ENCODE results near the gene IFT81. TPM values are rescaled to one million over a fixed set of nuclear protein-coding genes. Genes with fewer than 3 reads are reported as not detected.
A peak's percentile ranks its signal among the peaks of the same experiment; 100 is the strongest.

The IFT81 gene
- total RNA-seq, 2 donors from 2014 or later, result 20.2 to 29.6 TPM

GRCh38 chr12:110247340-110248095 lies 123.4 kb downstream of the IFT81 start:
- 89 to 91% methylated on average over 10 to 14 of the region's 14 CpGs for WGBS, 2 experiments (ENCODE audit: insufficient coverage in 1 of 2, insufficient read length in 1 of 2)
- no peak for TF ChIP-seq CTCF (conservative IDR thresholded peaks at IDR 0.05)
- Histone ChIP-seq H3K9ac (ENCODE audit: extremely low read depth, low read length, poor library complexity, severe bottlenecking) (no peak overlapping the region), H3K27me3 (ENCODE audit: control insufficient read depth, insufficient read depth, low read length, poor library complexity, severe bottlenecking) (no peaks in the 10 kb centered on the region), H3K4me1 (ENCODE audit: control insufficient read depth, insufficient read depth, low read length) (peaks cover 19% of the 10 kb centered on the region), H3K9me3 (ENCODE audit: control insufficient read depth, low read length) (peaks cover 9% of the 10 kb centered on the region), H3K4me3 (ENCODE audit: low read length) (no peak overlapping the region), H3K27ac (ENCODE audit: low read depth, low read length) (no peak overlapping the region), H3K36me3 (ENCODE audit: control insufficient read depth, insufficient read depth, low read length) (peaks cover 11% of the 10 kb centered on the region)
- peak; percentile 61 for DNase-seq
- Mint-ChIP-seq H3K27me3 (ENCODE audit: insufficient read depth) (no peaks in the 10 kb centered on the region), H3K4me1 (peaks cover 53% of the 10 kb centered on the region), H3K27ac (no peak overlapping the region), H3K4me3 (no peak overlapping the region), H3K36me3 (ENCODE audit: low read depth) (peaks cover 5% of the 10 kb centered on the region), H3K9me3 (peaks cover 3% of the 10 kb centered on the region)

GRCh38 chr12:110248096-110248447 lies 123.9 kb downstream of the IFT81 start:
- Mint-ChIP-seq H3K4me1 (peaks cover 57% of the 10 kb centered on the region), H3K9me3 (peaks cover 3% of the 10 kb centered on the region), H3K27me3 (ENCODE audit: insufficient read depth) (no peaks in the 10 kb centered on the region), H3K4me3 (no peak overlapping the region), H3K36me3 (ENCODE audit: low read depth) (peaks cover 4% of the 10 kb centered on the region), H3K27ac (no peak overlapping the region)
- Histone ChIP-seq H3K27me3 (ENCODE audit: control insufficient read depth, insufficient read depth, low read length, poor library complexity, severe bottlenecking) (no peaks in the 10 kb centered on the region), H3K4me1 (ENCODE audit: control insufficient read depth, insufficient read depth, low read length) (peaks cover 19% of the 10 kb centered on the region), H3K4me3 (ENCODE audit: low read length) (no peak overlapping the region), H3K27ac (ENCODE audit: low read depth, low read length) (no peak overlapping the region), H3K9me3 (ENCODE audit: control insufficient read depth, low read length) (peaks cover 9% of the 10 kb centered on the region), H3K36me3 (ENCODE audit: control insufficient read depth, insufficient read depth, low read length) (peaks cover 11% of the 10 kb centered on the region), H3K9ac (ENCODE audit: extremely low read depth, low read length, poor library complexity, severe bottlenecking) (no peak overlapping the region)
- DNase-seq, result no peak
- no peak for TF ChIP-seq CTCF (conservative IDR thresholded peaks at IDR 0.05)
- 99% methylated on average over 4 of the region's 4 CpGs; no CpG with 5 or more reads in 1 of the 2 experiments for WGBS, 2 experiments (ENCODE audit: insufficient coverage in 1 of 2, insufficient read length in 1 of 2)

- 82 to 83% methylated on average over 4 of the region's 4 CpGs for WGBS, 2 experiments (ENCODE audit: insufficient coverage in 1 of 2, insufficient read length in 1 of 2)
- Mint-ChIP-seq H3K4me1 (peaks cover 61% of the 10 kb centered on the region), H3K27ac (peak overlapping the region; percentile 46), H3K9me3 (peaks cover 3% of the 10 kb centered on the region), H3K4me3 (no peak overlapping the region), H3K36me3 (ENCODE audit: low read depth) (peaks cover 2% of the 10 kb centered on the region), H3K27me3 (ENCODE audit: insufficient read depth) (no peaks in the 10 kb centered on the region)
- no peak overlapping the region for H3K4me3 ChIP-seq (ENCODE audit: low read length)
- H3K36me3 ChIP-seq (ENCODE audit: control insufficient read depth, insufficient read depth, low read length), result peaks cover 11% of the 10 kb centered on the region
- H3K9ac ChIP-seq (ENCODE audit: extremely low read depth, low read length, poor library complexity, severe bottlenecking), result no peak overlapping the region
- peaks cover 24% of the 10 kb centered on the region for H3K4me1 ChIP-seq (ENCODE audit: control insufficient read depth, insufficient read depth, low read length)
- H3K27me3 ChIP-seq (ENCODE audit: control insufficient read depth, insufficient read depth, low read length, poor library complexity, severe bottlenecking), result no peaks in the 10 kb centered on the region
- no peak for TF ChIP-seq CTCF (conservative IDR thresholded peaks at IDR 0.05)
- no peak overlapping the region for H3K27ac ChIP-seq (ENCODE audit: low read depth, low read length)
- peaks cover 9% of the 10 kb centered on the region for H3K9me3 ChIP-seq (ENCODE audit: control insufficient read depth, low read length)
- peak; percentile 43 for DNase-seq
Measured at GRCh38 chr12:110249105-110249504, 124.9 kb downstream of the IFT81 start.

All from endodermal cell (in vitro differentiated cells).